HG03196 (cell line): ENCODE data around the gene NUDCD2.
"Not testable (repeated sequence)": the region's sequence is repeated elsewhere in the genome, so short reads cannot be mapped to it uniquely, and the experiment has no call there.

Source experiments
- ATAC-seq: cut with Tn5 transposase; IDR thresholded peaks from one replicate; pipeline ENCODE4 v1.9.1; 2021; ENCODE audit not compliant: unreplicated experiment

Gene NUDCD2

GRCh38 chr5:163434401-163434866 lies 25.5 kb downstream of the NUDCD2 start:
- ATAC-seq = no peak

DNA sequence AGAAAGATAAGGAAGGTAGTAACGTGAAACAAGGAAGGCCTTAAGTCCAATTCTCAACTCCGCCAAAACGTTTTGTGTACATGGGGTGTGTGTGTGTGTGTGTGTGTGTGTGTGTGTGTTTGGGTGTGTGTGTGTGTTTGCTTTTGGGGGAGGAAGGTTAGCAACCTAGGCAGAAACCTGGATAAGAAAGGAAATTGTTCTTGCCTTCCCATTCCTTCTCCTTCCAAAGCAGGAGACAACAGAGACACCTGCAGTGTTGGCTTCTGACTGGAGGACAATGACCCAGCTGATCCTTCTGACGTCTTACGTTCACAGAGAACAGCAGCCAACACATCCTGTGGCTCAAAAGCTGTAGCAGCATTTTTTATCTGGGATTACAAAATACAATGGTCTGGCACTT lies 26.6 kb downstream of the NUDCD2 start:
- no peak for ATAC-seq

- no peak for ATAC-seq
These were observed 27.4 kb downstream of the NUDCD2 start for GRCh38 chr5:163432544-163432943.

GRCh38 chr5:163426128-163426527 lies 33.8 kb downstream of the NUDCD2 start:
- not testable (repeated sequence) for ATAC-seq

DNA sequence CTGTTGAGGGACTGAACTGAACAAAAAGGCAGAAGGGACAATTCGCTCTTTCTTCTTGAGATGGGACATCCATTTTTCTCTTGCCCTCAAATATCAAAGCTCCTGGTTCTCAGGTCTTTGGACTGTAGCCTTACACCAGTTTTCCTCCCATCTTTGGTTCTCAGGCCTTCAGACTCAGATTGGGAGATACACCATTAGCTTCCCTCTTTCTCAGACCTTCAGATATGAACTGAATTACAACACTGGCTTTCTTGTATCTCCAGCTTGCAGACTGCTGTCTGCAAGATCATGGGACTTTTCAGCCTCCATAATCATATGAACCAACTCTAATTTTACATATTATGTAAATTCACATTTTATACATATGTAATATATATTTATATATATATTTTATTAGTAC lies 35.1 kb downstream of the NUDCD2 start:
- ATAC-seq = no peak

- ATAC-seq = not testable (repeated sequence)
These were observed 44.2 kb downstream of the NUDCD2 start for GRCh38 chr5:163415673-163416072.

DNA sequence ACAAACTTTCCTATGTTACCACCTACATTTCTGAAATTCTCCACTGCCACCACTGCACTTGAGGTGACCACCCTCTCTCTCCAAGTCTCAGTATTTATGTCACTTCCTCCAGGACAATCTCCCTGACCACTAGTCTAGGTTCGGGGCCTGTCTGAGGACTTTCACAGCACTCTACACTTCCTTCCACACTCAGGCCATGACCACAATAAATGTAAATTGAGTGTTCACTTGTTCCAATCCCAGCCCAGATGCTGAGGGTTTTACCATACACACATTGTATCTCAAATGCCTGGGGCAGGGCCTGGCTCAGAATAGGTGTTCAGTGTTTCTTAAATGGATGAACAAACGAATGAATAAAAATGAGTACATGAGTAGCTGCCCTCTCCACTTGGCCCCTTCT lies 49.4 kb downstream of the NUDCD2 start:
- no peak for ATAC-seq

DNA sequence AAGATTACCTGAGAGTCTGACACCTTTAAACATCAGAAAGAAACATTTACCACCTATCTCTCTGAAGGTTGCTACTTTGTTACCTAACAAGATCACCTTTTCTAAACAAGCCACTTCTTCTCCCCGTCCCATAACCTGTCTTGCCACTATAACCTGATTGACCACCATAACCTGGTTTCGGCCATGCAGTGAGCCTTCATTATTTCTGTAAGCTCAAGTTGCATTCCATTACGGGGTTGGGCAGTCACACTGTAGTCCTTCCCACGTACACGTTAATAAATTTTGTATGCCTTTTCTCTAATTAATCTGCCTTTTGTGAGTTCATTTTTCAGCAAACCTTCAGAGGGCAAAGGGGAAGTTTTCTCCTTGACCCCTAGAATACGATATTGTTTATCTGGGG lies 50.5 kb downstream of the NUDCD2 start:
- ATAC-seq = no peak

DNA sequence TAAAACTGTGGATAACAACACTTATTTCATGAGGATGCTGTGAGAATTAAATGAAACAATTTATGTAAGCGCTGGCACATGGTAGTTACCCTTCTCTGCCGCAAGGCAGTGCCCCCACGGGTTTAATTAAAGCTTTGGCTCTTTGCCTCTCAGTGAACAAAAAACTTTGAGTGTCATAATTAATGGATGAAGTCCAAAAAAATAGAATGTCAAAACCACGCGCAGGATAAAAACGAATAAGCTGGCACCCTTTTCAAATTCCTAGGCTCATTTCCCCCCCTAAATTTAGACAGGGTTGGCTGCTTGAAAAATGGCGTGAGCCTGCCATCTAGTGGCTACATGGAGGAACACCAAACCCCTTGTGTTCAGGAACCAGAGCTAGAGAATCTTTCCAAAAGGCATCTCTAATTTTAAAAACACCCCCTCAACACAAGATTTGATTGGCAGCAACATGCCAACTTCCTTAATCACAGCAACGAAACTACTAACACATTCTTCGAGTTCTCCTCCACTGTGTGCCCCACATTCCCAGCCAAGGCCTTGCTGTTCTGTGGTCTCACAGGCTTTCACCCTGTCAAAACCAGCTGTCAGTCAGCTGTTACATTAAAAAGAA lies 51.5 kb downstream of the NUDCD2 start:
- peak; percentile 75 for ATAC-seq

DNA sequence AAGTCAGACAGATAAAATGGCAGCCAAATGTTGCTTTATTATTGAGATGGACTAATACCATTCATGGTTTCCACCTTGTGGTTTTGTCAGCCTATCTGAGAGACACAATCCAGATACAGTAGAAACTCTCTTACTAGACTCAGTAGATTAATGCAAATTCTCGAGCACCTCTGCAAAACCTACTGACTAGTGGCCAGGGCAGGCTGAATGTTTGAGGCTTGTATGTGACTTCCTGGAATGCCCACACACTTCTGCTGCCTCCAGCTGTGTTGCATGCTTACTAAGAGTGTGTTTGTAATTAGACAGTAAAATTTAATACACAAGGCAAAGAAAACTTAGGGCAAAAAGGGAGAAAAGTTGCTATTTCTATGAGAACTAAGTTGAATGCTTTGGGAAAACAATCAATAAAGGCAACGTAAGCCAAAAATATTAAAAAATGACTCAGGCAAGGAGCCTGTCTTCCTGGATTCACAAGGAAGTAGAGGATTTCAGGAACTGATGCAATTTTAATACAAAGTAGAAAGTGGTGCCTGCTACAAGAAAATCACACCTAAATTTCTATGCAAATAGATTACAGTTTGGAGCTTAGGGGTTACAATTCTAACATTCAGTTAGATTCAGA lies 52.8 kb downstream of the NUDCD2 start:
- peak; percentile 75 for ATAC-seq

DNA sequence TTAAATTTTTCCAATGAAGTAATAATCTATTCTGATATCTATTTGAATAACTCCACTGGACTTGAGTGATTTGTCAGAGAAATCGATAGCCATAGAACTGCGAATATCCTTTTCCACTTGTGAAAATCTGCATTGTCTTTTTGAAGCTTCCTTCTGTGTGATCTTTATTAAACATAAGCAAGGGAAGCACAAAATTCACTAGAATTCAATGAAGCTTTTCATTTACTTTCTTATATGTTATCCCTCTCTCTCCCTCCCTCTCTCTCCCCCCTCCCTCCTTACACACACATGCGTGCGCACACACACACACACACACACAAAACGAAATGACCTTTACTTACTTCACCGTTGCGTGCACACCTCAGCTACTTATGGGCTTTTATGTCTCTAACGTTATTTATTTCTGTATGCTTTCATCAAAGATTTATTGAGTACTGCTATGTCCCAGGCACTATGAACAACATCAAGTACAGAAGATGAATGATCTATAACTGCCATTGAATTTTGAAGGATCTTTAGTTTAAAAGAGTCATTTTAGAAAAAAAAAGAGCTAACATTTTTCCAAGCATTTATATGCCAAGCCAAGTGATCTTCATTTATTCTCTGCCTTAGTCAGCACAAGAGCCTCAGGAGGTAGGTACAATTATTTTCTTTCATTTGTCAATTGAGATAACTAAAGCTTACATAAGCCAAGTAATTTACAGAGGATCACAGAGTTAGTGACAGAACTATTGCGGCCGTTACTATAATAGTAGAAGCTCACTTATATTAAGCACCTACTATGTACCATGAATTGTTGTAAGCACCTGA lies 55.3 kb downstream of the NUDCD2 start:
- no peak for ATAC-seq

DNA sequence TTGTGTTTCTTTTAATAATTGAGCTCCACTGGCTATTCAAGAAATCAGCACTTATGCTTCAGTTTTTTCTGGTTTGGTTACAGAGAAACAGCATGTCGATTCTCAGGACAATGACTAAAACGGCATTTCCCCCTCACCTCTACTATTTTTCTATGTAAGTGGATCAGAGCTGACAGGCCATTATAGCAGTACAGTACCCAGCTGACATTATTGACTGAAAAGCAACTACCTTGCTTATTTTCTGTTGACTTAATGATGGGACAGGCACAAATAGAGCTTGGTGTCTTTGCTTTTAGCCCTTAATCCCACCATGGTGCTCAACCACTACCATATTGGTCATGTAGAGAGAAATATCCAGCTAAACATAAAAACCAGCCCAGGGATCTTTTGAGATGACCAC lies 57.9 kb downstream of the NUDCD2 start:
- ATAC-seq = no peak

DNA sequence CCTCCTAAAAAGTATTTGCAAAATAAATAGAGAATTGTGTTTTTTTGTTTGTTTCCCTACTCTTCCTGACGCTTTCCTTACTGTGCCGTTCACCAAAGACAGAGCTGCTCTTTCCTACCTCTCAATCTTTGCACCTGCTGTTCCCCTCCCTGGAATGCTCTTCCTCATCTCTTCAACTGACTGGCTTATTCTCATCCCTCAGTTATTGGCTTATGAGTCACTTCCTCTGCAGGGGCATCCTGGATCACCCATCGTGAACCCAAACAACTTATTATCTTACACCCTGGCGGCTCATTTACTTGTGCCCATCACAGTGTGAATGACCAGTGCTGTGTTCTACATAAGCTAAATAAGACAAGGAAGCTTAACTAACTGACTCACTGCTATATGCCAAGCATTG lies 58.6 kb downstream of the NUDCD2 start:
- ATAC-seq = no peak

GRCh38 chr5:163399923-163400322 lies 60.0 kb downstream of the NUDCD2 start:
- no peak for ATAC-seq

DNA sequence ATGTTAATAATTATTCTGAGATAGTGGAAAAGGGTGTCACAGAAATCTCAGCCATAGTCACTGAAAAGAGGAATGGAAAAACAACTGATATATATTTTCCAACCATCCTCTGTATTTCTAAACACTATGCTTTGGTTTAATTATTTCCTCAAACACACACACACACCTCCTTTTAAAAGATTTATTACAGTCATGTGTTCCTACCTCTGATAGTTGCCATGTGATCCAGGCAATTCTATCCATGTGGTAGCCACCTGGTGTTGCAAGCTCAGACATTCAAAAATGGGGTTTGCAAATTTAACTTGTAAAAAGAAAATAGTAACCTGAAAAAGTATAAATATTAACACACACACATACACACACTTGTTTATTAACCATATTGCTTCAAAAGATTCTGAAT lies 62.5 kb downstream of the NUDCD2 start:
- ATAC-seq = no peak

GRCh38 chr5:163396818-163397340 lies 63.0 kb downstream of the NUDCD2 start:
- ATAC-seq = not testable (repeated sequence)
